Astrocyte (in vitro differentiated cells and primary cell): ENCODE results near the gene FBXO48.
"Not testable (repeated sequence)": the region's sequence is repeated elsewhere in the genome, so short reads cannot be mapped to it uniquely, and the experiment has no call there.

Experiments
- EZH2 ChIP-seq: IDR thresholded peaks from 2 replicates; pipeline ENCODE4 v1.6.1; 2012; ENCODE audit warnings: mild to moderate bottlenecking, low read length, inconsistent platforms; ENCODE audit not compliant: insufficient read depth
- TF ChIP-seq, protein P1 (sequence below): IDR thresholded peaks from 2 replicates; pipeline ENCODE4 v1.5.1; 2011; ENCODE audit warnings: low read depth, mild to moderate bottlenecking, inconsistent platforms, low read length, moderate library complexity; ENCODE audit not compliant: insufficient read depth

DNA sequence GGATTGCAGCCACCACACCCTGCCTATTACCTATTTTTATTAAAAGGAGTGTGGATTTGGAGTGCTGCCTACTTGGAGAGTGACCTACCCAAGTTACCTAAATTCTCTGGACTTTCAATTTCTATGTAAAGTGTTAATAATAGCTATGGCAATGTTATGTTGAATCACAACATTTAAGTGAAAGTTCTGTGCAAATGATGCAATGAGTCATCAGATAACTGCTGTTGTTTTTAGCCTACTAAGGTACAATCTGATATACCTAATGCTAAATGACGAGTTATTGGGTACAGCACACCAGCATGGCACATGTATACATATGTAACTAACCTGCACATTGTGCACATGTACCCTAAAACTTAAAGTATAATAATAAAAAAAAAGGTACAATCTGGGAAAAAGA lies 21.5 kb upstream of the FBXO48 start:
- TF ChIP-seq, protein P1, sequence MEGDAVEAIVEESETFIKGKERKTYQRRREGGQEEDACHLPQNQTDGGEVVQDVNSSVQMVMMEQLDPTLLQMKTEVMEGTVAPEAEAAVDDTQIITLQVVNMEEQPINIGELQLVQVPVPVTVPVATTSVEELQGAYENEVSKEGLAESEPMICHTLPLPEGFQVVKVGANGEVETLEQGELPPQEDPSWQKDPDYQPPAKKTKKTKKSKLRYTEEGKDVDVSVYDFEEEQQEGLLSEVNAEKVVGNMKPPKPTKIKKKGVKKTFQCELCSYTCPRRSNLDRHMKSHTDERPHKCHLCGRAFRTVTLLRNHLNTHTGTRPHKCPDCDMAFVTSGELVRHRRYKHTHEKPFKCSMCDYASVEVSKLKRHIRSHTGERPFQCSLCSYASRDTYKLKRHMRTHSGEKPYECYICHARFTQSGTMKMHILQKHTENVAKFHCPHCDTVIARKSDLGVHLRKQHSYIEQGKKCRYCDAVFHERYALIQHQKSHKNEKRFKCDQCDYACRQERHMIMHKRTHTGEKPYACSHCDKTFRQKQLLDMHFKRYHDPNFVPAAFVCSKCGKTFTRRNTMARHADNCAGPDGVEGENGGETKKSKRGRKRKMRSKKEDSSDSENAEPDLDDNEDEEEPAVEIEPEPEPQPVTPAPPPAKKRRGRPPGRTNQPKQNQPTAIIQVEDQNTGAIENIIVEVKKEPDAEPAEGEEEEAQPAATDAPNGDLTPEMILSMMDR: not testable (repeated sequence)
- not testable (repeated sequence) for TF ChIP-seq EZH2
